Activated B cell treated with CpG ODN at 0.5 μM for 24 hours (primary cell): ENCODE measurements around the gene HMCES. TPM values are rescaled to one million over a fixed set of nuclear protein-coding genes. Genes with fewer than 3 reads are reported as not detected.

ENCODE experiments used
- ATAC-seq: fragments of 200-7000 bp; cut with Tn5 transposase; one replicate; pipeline ENCODE4 v1.10.0; 2021; ENCODE audit warnings: low read depth, mild to moderate bottlenecking, moderate library complexity
- CTCF ChIA-PET: fragments of 350-600 bp; sonication (Branson Sonifier 250); formaldehyde crosslinking; loops from one replicate; lab custom pipeline; 2021; ENCODE audit warnings: antibody characterized with exemption; lab: Charles Lee
- POLR2A ChIA-PET: fragments of 350-600 bp; sonication (Branson Sonifier 250); formaldehyde crosslinking; loops from one replicate; lab custom pipeline; 2021; ENCODE audit warnings: antibody characterized with exemption; lab: Charles Lee
- DNase-seq: peaks from one replicate; pipeline ENCODE4 v3.0.0; 2022
- H3K27ac Mint-ChIP-seq: one replicate; pipeline ENCODE4 v1.8.0; 2020; ENCODE audit warnings: mixed read lengths
- H3K27me3 Mint-ChIP-seq: one replicate; pipeline ENCODE4 v1.8.0; 2021; ENCODE audit warnings: mixed read lengths
- H3K36me3 Mint-ChIP-seq: one replicate; pipeline ENCODE4 v1.8.0; 2021; ENCODE audit warnings: low read depth, mixed read lengths
- H3K4me1 Mint-ChIP-seq: one replicate; pipeline ENCODE4 v1.8.0; 2021; ENCODE audit warnings: mixed read lengths
- H3K4me3 Mint-ChIP-seq: one replicate; pipeline ENCODE4 v1.8.0; 2020; ENCODE audit warnings: mild to moderate bottlenecking, mixed read lengths
- H3K9me3 Mint-ChIP-seq: one replicate; pipeline ENCODE4 v1.8.0; 2020; ENCODE audit warnings: mixed read lengths
- intact Hi-C: fragments of 100-400 bp; cut with micrococcal nuclease; formaldehyde crosslinking; loops from one replicate; pipeline ENCODE4 v1.15.1; 2024
- total RNA-seq: library from RNA; stranded (reverse); gene quantifications from 2 replicates; pipeline ENCODE4 v1.2.3, GENCODE V29; 2022
- TF ChIP-seq, protein P1 (sequence below): fragments of 200-600 bp; IDR thresholded peaks from one replicate; pipeline ENCODE4 v1.8.0; 2022; ENCODE audit warnings: antibody characterized with exemption, mild to moderate bottlenecking

The HMCES gene
- total RNA-seq, 1 donor from 2014 or later: 37.2 TPM

DNA sequence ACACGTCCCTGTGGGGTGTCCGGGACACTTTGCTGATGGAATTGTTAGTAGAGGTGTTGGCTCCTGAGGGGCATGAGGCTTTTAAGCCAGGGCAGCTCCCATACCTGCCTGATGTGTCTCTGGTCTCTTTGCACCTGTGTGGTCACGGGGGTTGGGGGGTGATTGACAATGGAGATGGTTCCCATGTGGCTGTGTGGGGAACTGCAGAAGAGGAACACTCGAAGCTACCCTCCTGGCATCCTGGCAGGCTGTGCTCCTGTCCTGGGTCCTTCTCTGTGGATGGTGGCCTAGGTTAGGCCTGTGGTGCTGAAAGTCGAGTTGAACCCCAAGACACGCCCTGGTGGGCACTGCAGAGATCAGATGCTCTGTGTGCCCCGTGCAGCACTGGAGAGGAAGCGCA is 73.4 kb downstream of the HMCES start:
- Mint-ChIP-seq H3K36me3 (no peaks in the 10 kb centered on the region), H3K27ac (no peak overlapping the region), H3K27me3 (peaks cover 6% of the 10 kb centered on the region), H3K9me3 (no peaks in the 10 kb centered on the region), H3K4me3 (no peak overlapping the region), H3K4me1 (peaks cover 1% of the 10 kb centered on the region)
- TF ChIP-seq, protein P1, sequence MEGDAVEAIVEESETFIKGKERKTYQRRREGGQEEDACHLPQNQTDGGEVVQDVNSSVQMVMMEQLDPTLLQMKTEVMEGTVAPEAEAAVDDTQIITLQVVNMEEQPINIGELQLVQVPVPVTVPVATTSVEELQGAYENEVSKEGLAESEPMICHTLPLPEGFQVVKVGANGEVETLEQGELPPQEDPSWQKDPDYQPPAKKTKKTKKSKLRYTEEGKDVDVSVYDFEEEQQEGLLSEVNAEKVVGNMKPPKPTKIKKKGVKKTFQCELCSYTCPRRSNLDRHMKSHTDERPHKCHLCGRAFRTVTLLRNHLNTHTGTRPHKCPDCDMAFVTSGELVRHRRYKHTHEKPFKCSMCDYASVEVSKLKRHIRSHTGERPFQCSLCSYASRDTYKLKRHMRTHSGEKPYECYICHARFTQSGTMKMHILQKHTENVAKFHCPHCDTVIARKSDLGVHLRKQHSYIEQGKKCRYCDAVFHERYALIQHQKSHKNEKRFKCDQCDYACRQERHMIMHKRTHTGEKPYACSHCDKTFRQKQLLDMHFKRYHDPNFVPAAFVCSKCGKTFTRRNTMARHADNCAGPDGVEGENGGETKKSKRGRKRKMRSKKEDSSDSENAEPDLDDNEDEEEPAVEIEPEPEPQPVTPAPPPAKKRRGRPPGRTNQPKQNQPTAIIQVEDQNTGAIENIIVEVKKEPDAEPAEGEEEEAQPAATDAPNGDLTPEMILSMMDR: no peak
- DNase-seq: no peak
- intact Hi-C loops: no loop called here
- ChIA-PET POLR2A (no interaction called here), CTCF (no interaction called here)
- no peak for ATAC-seq

DNA sequence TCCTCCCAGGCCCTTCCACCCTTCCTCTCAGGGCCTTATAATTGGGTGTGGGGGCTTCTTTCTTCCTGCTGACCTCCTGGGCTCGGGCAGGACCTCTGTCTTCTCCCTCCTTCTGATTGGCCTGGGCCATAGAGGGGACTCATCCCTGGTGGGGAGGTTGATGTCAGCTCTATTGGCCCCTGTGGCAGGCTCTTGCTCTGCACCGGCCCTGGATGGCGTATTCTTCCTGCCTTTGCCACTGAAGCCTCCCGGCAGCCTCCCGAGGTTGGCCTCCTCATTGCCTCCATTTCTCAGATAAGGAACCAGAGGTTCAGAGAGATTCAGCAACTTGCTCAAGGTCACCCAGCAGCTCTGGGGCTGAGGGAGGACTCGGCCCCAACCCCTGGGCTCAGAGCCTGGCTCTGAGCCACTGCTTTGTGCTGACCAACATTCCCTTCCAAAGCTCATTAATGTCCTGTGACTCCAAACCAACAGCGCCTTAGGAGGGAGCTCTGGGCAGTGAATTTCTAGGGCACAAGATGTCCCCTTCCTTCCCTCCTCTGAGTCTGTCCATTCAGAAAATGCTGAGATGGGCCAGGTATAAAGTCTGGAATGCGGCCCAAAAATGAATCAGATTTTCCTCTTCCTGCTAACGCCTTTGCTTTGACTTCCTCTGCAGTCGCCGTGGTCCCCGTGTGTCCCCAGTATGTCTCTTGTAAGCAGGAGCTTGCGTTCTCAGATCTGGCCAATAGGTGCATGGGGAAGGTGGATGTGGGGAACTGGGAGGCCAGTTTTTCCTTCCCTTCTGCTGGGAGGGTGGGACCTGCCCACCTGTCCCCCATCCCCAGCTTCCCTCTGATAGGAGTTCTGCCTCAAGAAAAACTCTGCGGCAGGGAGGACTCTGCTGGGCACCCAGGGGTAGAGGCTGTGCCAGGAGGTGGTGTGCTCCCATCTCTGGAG is 74.2 kb downstream of the HMCES start:
- POLR2A ChIA-PET: interaction anchor here (0.6 kb wide), 1 partner anchor 637 kb away, joined by 6 read pairs; no protein-coding TSS in a partner anchor
- CTCF ChIA-PET: no interaction called here

DNA sequence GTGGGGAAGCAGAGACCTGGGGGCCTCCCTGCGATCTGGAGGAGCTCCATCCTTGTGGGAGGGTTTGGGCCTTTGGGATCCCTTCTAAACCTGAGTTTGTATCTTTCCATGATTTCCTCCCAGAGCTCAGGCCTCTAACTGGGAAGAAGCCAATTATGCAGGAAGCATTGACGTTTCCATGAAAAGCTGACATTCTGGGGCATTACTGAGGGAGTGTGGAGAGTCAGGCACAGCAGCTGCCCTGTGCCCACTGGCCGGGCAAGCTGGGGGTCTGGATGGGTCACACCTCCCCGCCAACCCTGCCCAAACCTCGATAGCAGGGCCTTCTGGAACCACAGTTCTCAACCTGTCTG is 74.9 kb downstream of the HMCES start:
- TF ChIP-seq, protein P1: no peak
- CTCF ChIA-PET: no interaction called here

More for the DNA sequence above, 74.2 kb downstream of the HMCES start:
- no peak overlapping the region for H3K27ac Mint-ChIP-seq
- H3K36me3 Mint-ChIP-seq: no peaks in the 10 kb centered on the region
- ATAC-seq (no peak), DNase-seq (no peak)
- TF ChIP-seq, protein P1: no peak
- no peaks in the 10 kb centered on the region for H3K4me1 Mint-ChIP-seq
- H3K4me3 Mint-ChIP-seq: no peak overlapping the region
- intact Hi-C loops: no loop called here
- no peaks in the 10 kb centered on the region for H3K9me3 Mint-ChIP-seq
- peaks cover 6% of the 10 kb centered on the region for H3K27me3 Mint-ChIP-seq

More for the DNA sequence above, 74.9 kb downstream of the HMCES start:
- intact Hi-C loops: no loop called here
- DNase-seq (no peak), ATAC-seq (no peak)
- Mint-ChIP-seq H3K4me1 (no peaks in the 10 kb centered on the region), H3K27ac (no peak overlapping the region), H3K36me3 (no peaks in the 10 kb centered on the region), H3K4me3 (no peak overlapping the region), H3K9me3 (no peaks in the 10 kb centered on the region), H3K27me3 (peaks cover 6% of the 10 kb centered on the region)
- POLR2A ChIA-PET: no interaction called here

Other genes starting within 250 kb of the HMCES start
- not detected in 2 replicates for gene GP9, start 218.1 kb upstream of the HMCES start, total RNA-seq
- 9.8 and 12.8 TPM in 2 replicates for gene RAB43, start 157.1 kb upstream of the HMCES start, total RNA-seq
- 47.7 and 52.9 TPM in 2 replicates for gene ISY1, start 117.8 kb upstream of the HMCES start, total RNA-seq
- 281 and 303 TPM in 2 replicates for gene CNBP, start 95.0 kb upstream of the HMCES start, total RNA-seq
- gene COPG1, start 29.3 kb upstream of the HMCES start, total RNA-seq: 92.2 and 101 TPM in 2 replicates
- 1.8 and 2.1 TPM in 2 replicates for gene EFCAB12, start 149.8 kb downstream of the HMCES start, total RNA-seq
- 86.3 and 98.7 TPM in 2 replicates for gene MBD4, start 161.1 kb downstream of the HMCES start, total RNA-seq
- 18.7 and 19.2 TPM in 2 replicates for gene IFT122, start 161.4 kb downstream of the HMCES start, total RNA-seq
- not detected in 2 replicates for gene RHO, start 249.8 kb downstream of the HMCES start, total RNA-seq